HepG2 (cell line): Measurements from ENCODE around the gene RFX2. TPM values are rescaled to one million over a fixed set of nuclear protein-coding genes. Genes with fewer than 3 reads are reported as not detected.
A peak's percentile ranks its signal among the peaks of the same experiment; 100 is the strongest.

Experiments used
- ATAC-seq: fragments of 200-7000 bp; cut with Tn5 transposase; 3 replicates; pipeline ENCODE4 v1.9.1; 2020; ENCODE audit warnings: mild to moderate bottlenecking, moderate library complexity
- BruUV-seq: library from RNA; stranded (reverse); fragments of 400-500 nt; replicated peaks from 2 replicates; lab custom pipeline; 2021; lab: Mats Ljungman, UMichigan
- CTCF ChIA-PET: fragments of 300-600 bp; formaldehyde crosslinking; extraction: SDS; loops from one replicate; lab custom pipeline; 2021; ENCODE audit warnings: low total read pairs, inconsistent platforms, low intra/inter-chr PET ratio; lab: Yijun Ruan, JAX
- POLR2A ChIA-PET: fragments of 350-600 bp; sonication (Branson Sonifier 250); formaldehyde crosslinking; loops from one replicate; lab custom pipeline; 2020; ENCODE audit warnings: antibody characterized with exemption, inconsistent platforms; lab: Yijun Ruan, JAX
- DNase-seq: peaks from one replicate; pipeline ENCODE4 v3.0.0-alpha.2; 2015; ENCODE audit warnings: low spot score
- FAIRE-seq: peaks from 3 replicates; lab custom pipeline; 2011; peaks lifted over from hg19 to GRCh38; lab: Jason Lieb, UNC
- H2AFZ ChIP-seq: one replicate; pipeline ENCODE4 v1.6.1; 2011; ENCODE audit warnings: low read length, inconsistent platforms
- H3K27ac ChIP-seq: fragments of 300-600 bp; 3 replicates; pipeline ENCODE4 v1.8.0; 2011; ENCODE audit warnings: mixed run types, mild to moderate bottlenecking, mixed read lengths, low read length, inconsistent platforms; ENCODE audit not compliant: insufficient read depth; ENCODE audit errors: extremely low read length
- H3K27me3 ChIP-seq, 2 experiments: fragments of 200-600 bp in 1 of 2; 2 replicates in 1 of 2; 3 replicates in 1 of 2; pipeline versions ENCODE4 v1.6.0 to v1.8.0; 2011; ENCODE audit warnings: low read length in 2 of 2, mild to moderate bottlenecking in 2 of 2, moderate library complexity in 2 of 2, inconsistent platforms in 1 of 2; ENCODE audit not compliant: insufficient read depth in 2 of 2, control insufficient read depth in 1 of 2
- H3K36me3 ChIP-seq, 2 experiments: fragments of 200-600 bp in 1 of 2; replicated peaks in 1 of 2; 2 replicates in 1 of 2; 3 replicates in 1 of 2; pipeline versions ENCODE4 v1.5.1 to v1.8.0; 2011; ENCODE audit warnings: low read length in 2 of 2, inconsistent platforms in 1 of 2; ENCODE audit not compliant: insufficient read depth in 2 of 2, control insufficient read depth in 1 of 2
- H3K4me1 ChIP-seq: 2 replicates; pipeline ENCODE4 v1.5.1; 2012; ENCODE audit warnings: low read length, inconsistent platforms; ENCODE audit not compliant: insufficient read depth
- H3K4me2 ChIP-seq: 2 replicates; pipeline ENCODE4 v1.6.0; 2011; ENCODE audit warnings: low read depth, low read length, inconsistent platforms
- H3K4me3 ChIP-seq, 3 experiments: fragments of 200-600 bp in 1 of 3; sonication (generic), shearing (Covaris generic) in 1 of 3; replicated peaks in 1 of 3; 2 replicates each; pipeline ENCODE4 v1.5.1; 2011 to 2016; ENCODE audit warnings: low read length in 3 of 3, inconsistent platforms in 2 of 3, low read depth in 2 of 3, mild to moderate bottlenecking in 2 of 3, control low read depth in 1 of 3, mixed read lengths in 1 of 3; ENCODE audit not compliant: insufficient read depth in 1 of 3
- H3K79me2 ChIP-seq: one replicate; pipeline ENCODE4 v1.6.1; 2011; ENCODE audit warnings: low read length, inconsistent platforms; ENCODE audit not compliant: insufficient read depth
- H3K9ac ChIP-seq: 2 replicates; pipeline ENCODE4 v1.6.0; 2011; ENCODE audit warnings: mild to moderate bottlenecking, low read depth, low read length, inconsistent platforms; ENCODE audit not compliant: insufficient read depth
- H3K9me3 ChIP-seq: 2 replicates; pipeline ENCODE4 v1.5.1; 2012; ENCODE audit warnings: mild to moderate bottlenecking, low read length
- H4K20me1 ChIP-seq: 2 replicates; pipeline ENCODE4 v1.6.0; 2011; ENCODE audit warnings: inconsistent platforms, mild to moderate bottlenecking, low read length, moderate library complexity; ENCODE audit not compliant: insufficient read depth
- AGO1 ChIP-seq: fragments of 200-400 bp; formaldehyde crosslinking; IDR thresholded peaks from 2 replicates; pipeline ENCODE4 v1.6.1; 2017; ENCODE audit warnings: mild to moderate bottlenecking, low read depth, low read length, moderate library complexity; ENCODE audit not compliant: poor library complexity, severe bottlenecking
- AGO2 ChIP-seq: fragments of 200-400 bp; formaldehyde crosslinking; optimal IDR thresholded peaks from 2 replicates; pipeline ENCODE3; 2017; ENCODE audit warnings: mild to moderate bottlenecking, low read depth, low read length, moderate library complexity
- GZF1 ChIP-seq: sonication (generic); formaldehyde crosslinking; IDR thresholded peaks from 2 replicates; pipeline ENCODE4 v1.5.1; 2020; ENCODE audit warnings: mild to moderate bottlenecking, missing genetic modification reagents
- MED13 ChIP-seq: sonication (generic); formaldehyde crosslinking; IDR thresholded peaks from 2 replicates; pipeline ENCODE4 v1.5.0; 2020; ENCODE audit warnings: missing genetic modification reagents
- MEIS1 ChIP-seq: sonication (generic); formaldehyde crosslinking; IDR thresholded peaks from 2 replicates; pipeline ENCODE4 v1.9.0; 2021; ENCODE audit warnings: mild to moderate bottlenecking, missing genetic modification reagents, moderate library complexity, borderline replicate concordance
- ZNF687 ChIP-seq: sonication (generic); formaldehyde crosslinking; IDR thresholded peaks from 2 replicates; pipeline ENCODE4 v1.5.1; 2020; ENCODE audit warnings: mild to moderate bottlenecking, missing genetic modification reagents, moderate library complexity
- ZSCAN12 ChIP-seq: sonication (generic); formaldehyde crosslinking; IDR thresholded peaks from 2 replicates; pipeline ENCODE4 v1.9.0; 2021; ENCODE audit warnings: mild to moderate bottlenecking, missing genetic modification reagents
- WGBS: methylation state at CpG from one replicate; pipeline ENCODE4 v1.1.6; 2017; ENCODE audit warnings: low lambda C conversion rate; 5-methylcytosine and 5-hydroxymethylcytosine counted together
- in situ Hi-C: cut with HindIII; loops from 2 replicates; pipeline ENCODE4 v1.10.0; 2017; ENCODE audit warnings: low pct_unique_long_range_greater_than_20kb; ENCODE audit not compliant: extremely low pct_ligation_motif_present
- intact Hi-C: fragments of 100-400 bp; cut with micrococcal nuclease; formaldehyde crosslinking; loops from one replicate; pipeline ENCODE4 v1.10.0; 2022; ENCODE audit not compliant: unreplicated experiment
- polyA plus RNA-seq, 8 experiments: library from polyadenylated mRNA; depleted of rRNA in 3 of 8; stranded (reverse) in 7 of 8; unstranded in 1 of 8; fragments of >200 nt; fragmentation: Illumina TruSeq in 4 of 8; extraction: Trizol in 4 of 8; gene quantifications; 2 replicates each; pipeline versions ENCODE4 v1.2.1 to v1.2.3, GENCODE V29; 2011 to 2016; ENCODE audit warnings: low read depth in 4 of 8, missing spikeins in 1 of 8, mixed read lengths in 1 of 8; ENCODE audit not compliant: insufficient read depth in 1 of 8
- total RNA-seq, 5 experiments: library from RNA; depleted of rRNA; stranded (reverse); fragments of >200 nt; fragmentation: Illumina TruSeq; extraction: Trizol; gene quantifications; 2 replicates each; pipeline ENCODE4 v1.2.3, GENCODE V29; 2016; ENCODE audit warnings: low read depth in 1 of 5

Gene RFX2
- total and polyA plus RNA-seq, 2 of the 13 experiments (the other 11 are each of a cell fraction or from before 2014, with no cell fraction given) = 2.8 to 3.3 TPM

- TF ChIP-seq ZSCAN12 (CRISPR knock-in tag) = no peak
- TF ChIP-seq MEIS1 = 0 out of 2 replicates have a peak, but pooled peaks have one; percentile 39
- TF ChIP-seq, all 625 proteins: peak for 8
Observed at GRCh38 chr19:5959260-5960004, 150.9 kb downstream of the RFX2 start (continued).

GRCh38 chr19:5958851-5959122, 151.5 kb downstream of the RFX2 start:
- DNase-seq (no peak), FAIRE-seq (no peak), ATAC-seq (no peak)
- Histone ChIP-seq H3K36me3 (peaks cover 0 to 7% of the 10 kb centered on the region in 2 experiments; a peak in 2 of 5 replicates), H2AFZ (no peak overlapping the region), H3K79me2 (peaks cover 89% of the 10 kb centered on the region), H3K9ac (peak overlapping the region; percentile 12; the same call in 1 of the 2 replicates), H3K9me3 (no peaks in the 10 kb centered on the region), H3K4me2 (no peak overlapping the region), H3K4me3 (no peak overlapping the region), H3K4me1 (peaks cover 100% of the 10 kb centered on the region), H3K27me3 (no peaks in the 10 kb centered on the region), H4K20me1 (no peaks in the 10 kb centered on the region), H3K27ac (peak overlapping the region; percentile 43)
- ChIA-PET POLR2A (no interaction called here), CTCF (no interaction called here)
- TF ChIP-seq GZF1 = no peak
- TF ChIP-seq AGO2 = peak; percentile 41
- no peak for TF ChIP-seq MED13 (CRISPR knock-in tag)
- peak; percentile 61 for TF ChIP-seq ZNF687 (CRISPR knock-in tag)
- TF ChIP-seq AGO1 = peak; percentile 29
- WGBS = 98% methylated on average over 8 of the region's 10 CpGs
- intact Hi-C loops (no loop called here), in situ Hi-C loops (no loop called here)
- BruUV-seq = no TSS peak
